HPDE6-E6E7 (cell line): ENCODE results near the gene IKBIP.
A peak's percentile ranks its signal among the peaks of the same experiment; 100 is the strongest.
"Not testable (repeated sequence)": the region's sequence is repeated elsewhere in the genome, so short reads cannot be mapped to it uniquely, and the experiment has no call there.

ENCODE experiments used
- DNase-seq: peaks from one replicate; pipeline ENCODE4 v3.0.0; 2011; ENCODE audit warnings: missing footprints; ENCODE audit errors: extremely low spot score

Gene IKBIP, protein sequence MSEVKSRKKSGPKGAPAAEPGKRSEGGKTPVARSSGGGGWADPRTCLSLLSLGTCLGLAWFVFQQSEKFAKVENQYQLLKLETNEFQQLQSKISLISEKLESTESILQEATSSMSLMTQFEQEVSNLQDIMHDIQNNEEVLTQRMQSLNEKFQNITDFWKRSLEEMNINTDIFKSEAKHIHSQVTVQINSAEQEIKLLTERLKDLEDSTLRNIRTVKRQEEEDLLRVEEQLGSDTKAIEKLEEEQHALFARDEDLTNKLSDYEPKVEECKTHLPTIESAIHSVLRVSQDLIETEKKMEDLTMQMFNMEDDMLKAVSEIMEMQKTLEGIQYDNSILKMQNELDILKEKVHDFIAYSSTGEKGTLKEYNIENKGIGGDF

DNA sequence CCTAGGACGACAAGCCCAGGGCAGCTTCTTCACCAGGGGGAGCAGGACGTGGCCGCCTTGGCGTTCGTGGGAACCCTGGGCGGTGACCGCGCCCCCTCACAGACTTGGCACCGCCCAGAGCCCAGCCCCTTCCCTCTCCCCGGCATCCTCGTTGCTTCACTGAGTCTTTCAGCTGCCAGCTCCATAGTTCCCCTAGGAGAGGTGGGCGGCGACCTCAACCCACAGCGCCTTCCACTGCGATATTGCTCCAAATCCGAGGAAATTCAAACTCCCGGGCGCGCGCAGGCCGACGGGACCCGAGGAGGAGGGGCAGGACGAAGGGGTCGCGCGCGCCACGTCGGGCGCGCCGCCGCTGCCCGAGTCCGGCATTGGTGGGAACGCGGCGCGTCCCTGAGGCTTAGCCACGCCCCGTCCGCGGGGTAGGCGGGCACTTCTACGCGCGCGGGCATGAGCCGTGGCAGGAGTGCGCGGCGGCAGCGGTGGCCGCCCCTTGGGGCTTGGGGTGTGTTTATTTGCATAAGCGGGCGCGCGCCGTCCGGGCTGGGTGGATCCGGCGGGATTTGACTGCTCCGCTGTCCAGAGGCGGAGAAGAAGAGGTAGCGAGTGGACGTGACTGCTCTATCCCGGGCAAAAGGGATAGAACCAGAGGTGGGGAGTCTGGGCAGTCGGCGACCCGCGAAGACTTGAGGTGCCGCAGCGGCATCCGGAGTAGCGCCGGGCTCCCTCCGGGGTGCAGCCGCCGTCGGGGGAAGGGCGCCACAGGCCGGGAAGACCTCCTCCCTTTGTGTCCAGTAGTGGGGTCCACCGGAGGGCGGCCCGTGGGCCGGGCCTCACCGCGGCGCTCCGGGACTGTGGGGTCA lies at the start of gene IKBIP, which contains the start of gene APAF1:
TSS of gene IKBIP (minus strand) at position 77 of the 860 bp plus-strand sequence. CDS start 87 bp downstream, outside the sequence.
TSS of gene APAF1 (plus strand) at position 579 of the 860 bp plus-strand sequence. CDS start 3,070 bp downstream, outside the sequence.
- DNase-seq, result peak; percentile 91

DNA sequence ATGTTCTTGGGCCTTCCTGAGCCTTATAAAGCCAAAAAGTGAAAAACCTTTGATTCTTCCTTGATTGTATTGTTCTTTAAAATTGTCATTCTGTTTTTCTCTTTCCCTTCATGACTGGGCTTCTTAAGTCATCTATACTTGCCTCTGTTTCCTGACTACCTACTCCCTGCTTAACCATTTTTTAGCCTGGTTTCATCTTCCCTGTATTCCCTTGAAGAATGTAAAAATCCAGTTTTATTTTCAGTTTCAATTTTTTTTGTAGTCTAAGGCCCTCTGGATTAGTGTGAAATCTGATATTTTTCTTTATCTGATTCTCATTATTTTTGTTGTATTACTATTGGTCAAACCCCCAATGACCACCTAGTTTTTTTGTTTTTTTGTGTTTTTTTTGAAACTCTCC lies 46.8 kb upstream of the IKBIP start:
- DNase-seq, result no peak

DNA sequence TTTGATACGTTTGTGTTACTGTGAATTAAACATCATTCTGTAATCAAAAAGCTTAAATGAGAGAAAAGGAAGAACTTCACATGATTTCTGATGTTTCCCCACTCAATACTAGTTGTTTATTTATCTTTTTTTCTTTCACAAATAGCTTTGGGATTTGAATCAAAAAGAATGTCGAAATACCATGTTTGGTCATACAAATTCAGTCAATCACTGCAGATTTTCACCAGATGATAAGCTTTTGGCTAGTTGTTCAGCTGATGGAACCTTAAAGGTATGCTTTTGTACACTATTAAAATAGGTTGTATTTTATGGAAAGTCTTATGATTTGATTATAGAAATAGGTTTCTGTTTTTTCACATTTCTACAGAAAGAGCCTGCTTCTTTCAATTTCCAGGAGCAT lies 42.0 kb upstream of the IKBIP start:
- DNase-seq, result no peak

DNA sequence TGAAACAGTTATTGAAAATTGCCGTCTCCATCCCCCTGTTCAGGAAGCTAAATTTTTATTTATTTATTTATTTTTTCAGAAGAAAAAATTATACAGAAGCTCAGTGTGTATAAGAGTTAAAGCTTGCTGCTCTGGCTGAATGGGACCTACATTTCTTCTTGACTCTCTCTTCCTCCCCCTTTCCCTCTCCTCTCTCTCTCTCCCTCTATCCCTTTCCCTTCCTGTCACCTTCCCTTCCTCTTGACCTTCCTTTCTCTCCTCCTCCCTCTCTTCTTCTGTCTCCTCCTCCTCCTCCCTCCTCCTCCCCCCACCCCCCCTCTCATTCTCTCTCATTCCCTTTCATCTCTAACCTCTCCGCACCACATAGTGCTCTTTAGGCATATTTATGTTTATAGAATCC lies 39.6 kb upstream of the IKBIP start:
- DNase-seq, result no peak

DNA sequence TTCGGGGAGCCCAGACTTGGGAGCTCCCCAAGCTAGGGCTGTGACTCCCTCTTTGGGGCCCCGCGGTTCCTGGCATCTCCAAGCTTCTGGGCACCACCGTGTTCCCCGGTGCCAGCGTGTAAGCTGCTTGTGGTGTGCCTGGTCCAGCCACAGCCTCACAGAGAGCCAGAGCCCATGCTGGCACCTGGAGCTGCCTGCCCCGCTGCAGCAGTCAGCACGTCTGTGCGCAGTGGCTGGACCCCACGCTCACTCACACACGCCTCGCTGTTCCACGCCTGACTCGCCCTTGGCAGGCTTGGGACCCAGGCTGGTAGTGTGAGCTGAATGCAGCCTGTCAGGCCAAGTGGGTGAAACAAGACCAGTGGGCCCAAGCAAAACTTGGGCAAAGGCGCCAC lies 35.0 kb upstream of the IKBIP start:
- no peak for DNase-seq

DNA sequence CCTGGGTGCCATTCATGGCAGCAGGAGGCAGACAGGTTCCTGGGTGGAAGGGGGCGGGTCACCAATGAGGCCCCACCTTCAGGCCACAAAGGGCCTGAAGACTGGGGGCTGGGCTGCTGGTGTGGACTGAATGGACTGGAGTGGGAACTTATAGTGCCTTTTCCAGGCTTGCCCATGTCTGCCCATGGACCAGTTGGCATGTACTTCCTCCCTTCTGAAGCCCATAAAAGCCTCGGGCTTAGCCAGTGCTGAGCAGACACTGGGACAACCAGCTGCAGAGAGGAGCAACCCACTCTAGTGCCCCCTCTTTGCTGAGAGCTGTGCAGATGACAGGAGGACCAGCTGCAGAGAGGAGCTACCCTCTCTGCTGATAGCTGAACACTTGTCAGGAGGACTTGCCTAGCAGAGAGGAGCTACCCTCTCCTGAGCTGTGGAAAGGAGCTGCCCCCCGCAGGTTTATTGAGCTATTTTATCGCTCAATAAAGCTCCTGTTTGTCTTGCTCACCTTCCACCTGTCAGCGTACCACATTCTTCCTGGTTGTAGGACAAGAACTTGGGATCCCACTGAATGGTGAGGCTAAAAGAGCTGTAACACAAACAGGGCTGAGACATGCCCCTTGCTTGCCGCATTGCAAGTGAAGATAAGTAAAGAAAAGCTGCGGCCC lies 34.5 kb upstream of the IKBIP start:
- DNase-seq, result no peak

DNA sequence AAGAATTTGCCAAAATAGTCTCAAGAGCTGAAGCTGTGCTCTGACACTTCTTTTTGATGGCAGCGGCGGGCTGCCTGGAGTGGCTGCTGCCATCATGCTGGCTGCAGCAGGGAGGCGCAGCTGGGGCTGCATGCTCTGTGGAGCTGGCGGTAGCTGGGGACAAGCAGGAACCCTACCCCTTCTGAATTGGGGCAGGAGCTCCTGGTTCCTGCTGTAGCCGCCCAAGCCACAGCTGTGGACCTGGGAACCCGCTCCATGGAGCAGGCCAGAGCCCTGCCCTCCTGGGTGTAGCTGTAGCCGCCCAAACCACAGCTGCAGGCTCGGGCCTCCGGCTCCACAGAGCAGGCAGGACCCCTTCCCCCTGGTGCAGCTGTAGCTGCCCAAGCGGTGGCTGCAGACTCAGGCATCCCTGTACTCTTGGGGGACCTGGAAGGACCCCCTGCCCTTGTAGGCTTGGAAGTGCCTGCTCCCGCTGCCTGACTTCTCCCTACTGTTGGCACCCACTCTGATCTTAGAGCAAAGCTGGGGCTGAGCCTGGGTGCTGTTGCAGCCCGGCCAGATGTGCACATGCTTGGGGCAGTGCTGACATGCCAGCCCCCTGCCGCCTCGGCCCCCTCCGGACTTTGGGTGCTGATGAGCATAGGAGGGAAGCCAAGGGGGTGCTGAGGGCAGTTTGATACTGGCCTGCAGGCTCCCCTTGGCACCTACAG lies 33.8 kb upstream of the IKBIP start:
- no peak for DNase-seq

DNA sequence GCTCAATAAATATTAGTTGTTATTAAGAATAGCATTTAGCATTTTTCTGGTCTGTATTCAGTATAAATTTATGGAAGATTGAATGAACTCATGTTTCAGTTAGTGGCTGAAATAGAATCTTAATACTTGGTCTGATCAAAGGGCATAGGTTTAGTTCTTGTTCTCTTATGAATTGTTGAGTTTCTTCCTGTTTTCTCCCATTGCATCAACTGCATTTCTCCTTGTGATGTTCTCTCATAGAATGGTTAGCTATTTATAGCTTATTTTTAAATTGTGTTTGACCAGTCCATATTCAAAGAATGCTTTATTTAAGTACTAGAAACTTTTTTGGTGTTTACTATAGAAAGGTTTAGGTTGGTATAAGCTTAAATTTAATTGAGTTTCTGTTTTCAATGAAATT lies 30.3 kb upstream of the IKBIP start:
- DNase-seq, result no peak

DNA sequence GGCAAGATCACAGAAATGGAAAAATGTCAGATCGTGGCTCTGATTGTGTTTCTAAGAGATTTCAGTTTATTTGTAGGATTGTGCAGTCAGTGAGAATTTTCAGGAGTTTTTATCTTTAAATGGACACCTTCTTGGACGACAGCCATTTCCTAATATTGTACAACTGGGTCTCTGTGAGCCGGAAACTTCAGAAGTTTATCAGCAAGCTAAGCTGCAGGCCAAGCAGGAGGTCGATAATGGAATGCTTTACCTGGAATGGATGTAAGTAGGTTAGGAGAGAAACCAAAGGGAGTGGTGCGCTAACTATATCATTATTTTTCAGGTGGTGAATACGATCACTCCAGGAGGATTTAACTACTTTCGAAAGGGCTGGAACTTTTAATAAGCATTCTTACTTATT lies 26.9 kb upstream of the IKBIP start:
- DNase-seq, result no peak

DNA sequence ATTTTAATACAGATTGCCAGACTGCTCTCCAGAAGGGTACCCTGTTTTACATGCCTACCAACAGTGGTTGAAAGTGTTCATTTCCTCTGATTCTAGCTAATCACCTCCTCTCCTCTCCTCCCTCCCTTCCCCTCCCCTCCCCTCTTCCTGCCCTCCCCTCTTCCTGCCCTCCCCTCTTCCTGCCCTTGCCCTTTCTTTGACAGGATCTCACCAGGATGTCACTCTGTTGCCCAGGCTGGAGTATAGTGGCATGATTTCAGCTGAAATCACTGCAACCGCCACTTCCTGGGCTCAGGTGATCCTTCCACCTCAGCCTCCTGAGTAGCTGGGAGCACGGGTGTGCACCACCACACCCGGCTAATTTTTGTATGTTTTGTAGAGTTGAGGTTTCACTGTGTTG lies 25.2 kb upstream of the IKBIP start:
- DNase-seq, result no peak

DNA sequence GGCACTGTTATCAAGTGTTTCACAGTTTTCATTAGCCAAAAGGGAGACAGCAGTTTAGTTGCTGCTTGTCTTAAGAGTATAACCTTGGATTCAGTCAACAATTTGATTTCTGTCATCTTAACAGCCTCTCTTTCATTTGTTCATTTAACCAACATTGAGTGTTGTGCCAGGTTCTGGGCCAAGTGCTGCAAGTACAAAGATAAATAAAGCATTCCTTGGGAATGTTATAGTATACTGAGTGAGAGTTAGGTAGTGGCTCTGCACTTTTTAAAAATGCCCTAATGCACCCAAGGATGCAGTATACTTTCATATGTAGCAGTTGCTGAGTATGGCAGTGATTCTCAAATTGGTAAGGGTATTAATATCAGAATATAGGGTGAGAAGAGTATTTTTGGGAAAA lies 15.9 kb upstream of the IKBIP start:
- DNase-seq, result no peak

DNA sequence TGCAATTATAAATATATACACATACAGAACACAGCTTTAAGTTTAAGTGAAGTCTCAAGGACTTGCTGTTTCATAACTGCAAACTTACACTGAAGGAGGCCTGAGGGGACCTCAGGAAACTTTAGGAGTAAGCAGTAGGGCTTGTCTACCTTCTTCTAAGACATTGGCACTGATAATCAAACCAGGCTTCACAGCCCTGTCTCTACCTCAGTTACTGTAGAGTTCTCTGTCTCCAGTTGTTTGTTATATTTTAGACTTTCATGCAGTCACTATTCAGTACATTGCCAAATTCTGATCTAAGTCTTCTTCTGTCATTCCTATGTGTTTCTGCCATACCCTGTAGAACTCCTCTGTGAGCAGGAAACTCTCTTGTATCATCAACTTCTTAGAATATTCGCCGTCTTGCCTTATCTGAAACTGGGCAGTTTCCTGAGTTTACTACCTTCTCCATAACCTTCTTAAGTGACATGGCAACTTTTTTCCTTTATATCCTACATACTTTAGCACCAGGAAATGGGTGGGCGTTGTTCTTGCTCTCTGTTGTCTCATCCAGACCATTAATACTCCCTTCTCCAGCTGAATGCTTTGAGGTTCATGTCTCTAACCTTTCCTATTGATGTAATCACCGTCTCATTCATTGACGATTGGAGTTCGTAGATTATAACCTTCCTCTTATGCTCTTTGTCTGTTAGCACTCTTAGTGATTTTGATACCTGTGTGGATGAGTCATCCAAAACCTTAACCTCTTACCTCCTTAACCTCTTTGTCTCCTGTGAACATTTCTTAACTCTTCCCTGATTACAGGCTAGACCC lies 11.9 kb upstream of the IKBIP start:
- no peak for DNase-seq

DNA sequence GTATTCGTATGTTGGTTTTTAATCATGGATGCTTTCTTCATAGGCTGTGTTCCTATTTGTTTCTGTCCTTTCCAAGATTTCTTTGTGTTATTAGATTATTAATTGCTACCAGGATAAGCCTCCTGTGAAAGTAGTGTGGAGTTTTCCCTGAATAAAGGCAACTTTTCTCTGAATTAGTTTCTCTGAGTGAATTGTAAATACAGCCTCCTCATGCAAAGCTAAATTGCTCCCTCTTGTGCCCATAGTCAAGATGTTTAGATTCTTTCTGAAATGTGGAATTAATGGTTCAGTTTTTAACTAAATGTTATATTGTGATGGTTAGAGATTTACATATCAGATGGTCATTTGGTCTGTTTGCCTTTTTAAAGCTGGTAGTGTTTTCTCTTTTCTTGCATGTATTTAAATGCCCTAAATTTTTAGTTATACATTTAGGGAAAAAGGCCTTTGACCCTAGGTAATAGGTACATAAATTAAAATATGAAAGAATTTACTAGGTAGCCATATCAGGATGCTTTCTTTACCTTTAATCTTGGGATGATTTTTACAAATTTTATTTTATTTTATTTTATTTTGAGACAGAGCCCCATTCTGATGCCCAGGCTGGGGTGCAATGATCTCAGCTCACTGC lies 9.4 kb upstream of the IKBIP start:
- DNase-seq, result no peak

DNA sequence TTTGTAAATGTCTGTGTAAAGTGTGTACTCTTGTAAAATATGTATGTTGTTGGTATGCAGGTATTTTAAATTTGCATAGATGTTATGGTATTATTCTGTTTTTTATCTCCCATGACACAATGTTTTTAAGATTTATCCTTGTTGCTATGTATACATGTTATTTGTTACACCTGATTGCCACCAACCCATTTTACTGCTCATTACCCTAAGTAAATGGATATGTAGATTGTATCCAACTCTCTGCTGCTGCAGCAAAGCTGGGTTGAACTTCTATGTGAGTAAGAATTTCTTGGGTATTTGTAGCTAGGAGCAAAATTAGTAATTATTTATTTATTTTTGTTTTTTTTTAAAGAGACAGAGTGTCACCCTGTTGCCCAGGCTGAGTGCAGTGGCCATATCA lies 6.7 kb upstream of the IKBIP start:
- DNase-seq, result no peak

DNA sequence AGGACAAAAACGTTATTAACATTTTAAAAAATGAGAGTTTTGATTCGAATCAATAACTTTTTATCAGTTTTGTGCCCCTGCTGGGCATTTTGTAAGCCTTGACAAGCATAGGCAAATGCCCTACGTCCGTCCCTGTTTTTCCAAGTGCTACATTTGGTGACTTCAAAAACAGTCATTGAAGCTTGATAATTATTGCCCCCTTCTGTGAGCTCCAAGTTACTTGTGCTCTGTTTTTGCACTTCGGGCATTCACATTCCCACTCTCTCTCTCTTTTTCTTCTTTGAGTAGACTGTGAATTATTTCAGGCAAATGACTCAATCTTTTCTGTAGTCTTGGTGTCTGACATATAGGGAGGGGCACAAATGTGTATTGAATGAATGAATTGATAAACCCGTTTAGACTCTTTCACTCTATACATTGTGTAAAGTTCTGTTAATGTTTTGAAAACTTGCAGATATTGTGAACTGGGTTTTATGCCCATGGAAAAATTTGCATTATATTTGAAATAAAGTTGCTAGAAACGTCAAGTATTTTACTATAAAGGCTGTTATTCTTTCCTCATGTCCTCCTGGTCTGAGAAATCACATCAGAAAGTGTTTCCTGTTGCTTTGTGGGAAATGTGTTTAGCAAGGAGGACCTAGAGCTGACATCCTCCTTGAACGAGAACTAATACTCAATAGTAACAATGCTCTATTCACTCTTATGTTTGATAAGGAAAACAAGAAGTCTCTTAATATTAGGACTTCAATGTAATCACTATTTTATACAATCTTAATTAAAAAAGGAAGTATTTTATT lies 1.9 kb upstream of the IKBIP start:
- DNase-seq, result no peak

DNA sequence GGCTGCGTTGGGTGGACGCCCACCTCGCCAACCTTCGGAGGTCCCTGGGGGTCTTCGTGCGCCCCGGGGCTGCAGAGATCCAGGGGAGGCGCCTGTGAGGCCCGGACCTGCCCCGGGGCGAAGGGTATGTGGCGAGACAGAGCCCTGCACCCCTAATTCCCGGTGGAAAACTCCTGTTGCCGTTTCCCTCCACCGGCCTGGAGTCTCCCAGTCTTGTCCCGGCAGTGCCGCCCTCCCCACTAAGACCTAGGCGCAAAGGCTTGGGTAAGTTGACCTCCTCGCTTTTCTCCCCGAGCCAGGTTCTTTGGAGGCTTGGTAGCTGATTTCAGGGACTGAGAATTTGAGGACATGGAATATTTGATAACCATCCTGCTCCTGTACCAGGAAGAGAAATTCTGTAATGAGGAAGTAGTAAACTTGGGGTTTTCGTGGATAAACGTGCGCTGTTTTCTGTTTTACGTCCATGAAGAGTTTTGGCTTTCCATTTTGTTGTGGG lies 1.0 kb upstream of the IKBIP start:
- no peak for DNase-seq

DNA sequence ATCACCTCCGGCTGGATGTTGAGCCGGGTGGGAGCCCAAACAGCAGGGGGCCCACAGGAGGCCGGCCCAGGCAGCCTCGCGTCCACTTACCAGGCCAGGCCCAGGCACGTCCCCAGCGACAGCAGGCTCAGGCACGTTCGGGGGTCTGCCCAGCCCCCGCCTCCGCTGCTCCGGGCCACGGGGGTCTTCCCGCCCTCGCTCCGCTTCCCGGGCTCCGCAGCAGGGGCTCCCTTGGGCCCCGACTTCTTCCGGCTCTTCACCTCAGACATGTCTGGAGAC lies 216 bp downstream of the IKBIP start:
- peak; percentile 48 for DNase-seq

DNA sequence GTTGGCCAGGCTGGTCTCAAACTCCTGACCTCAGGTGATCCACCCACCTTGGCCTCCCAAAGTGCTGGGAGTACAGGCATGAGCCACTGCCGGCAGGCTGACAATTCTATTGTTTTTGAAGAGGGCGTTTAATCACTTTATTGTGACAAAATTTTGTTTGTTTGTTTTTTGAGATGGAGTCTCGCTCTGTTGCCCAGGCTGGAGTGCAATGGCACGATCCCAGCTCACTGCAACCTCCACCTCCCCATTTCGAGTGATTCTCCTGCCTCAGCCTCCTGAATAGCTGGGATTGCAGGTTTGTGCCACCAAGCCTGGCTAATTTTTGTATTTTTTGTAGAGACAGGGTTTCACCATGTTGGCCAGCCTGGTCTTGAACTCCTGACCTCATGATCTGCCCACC lies 1.8 kb downstream of the IKBIP start:
- DNase-seq, result not testable (repeated sequence)

DNA sequence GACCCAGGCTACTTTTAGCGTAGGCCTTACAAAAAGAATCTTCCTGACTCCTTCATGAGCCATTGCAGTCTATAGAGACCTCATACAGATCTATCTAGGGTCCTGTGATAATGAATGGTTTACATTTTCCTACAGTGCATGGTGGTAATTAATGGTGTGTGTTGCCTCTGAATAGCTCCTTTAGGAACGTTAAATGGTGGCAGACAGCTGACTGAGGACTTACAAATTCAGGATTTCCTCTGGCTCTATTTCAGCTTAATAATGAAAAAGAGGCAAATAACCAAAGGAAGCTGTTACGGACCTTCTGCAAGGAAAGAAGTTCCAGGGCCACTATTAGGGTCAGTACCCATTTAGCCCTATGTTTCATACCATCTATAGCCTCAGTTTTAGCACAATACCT lies 5.1 kb downstream of the IKBIP start:
- no peak for DNase-seq

DNA sequence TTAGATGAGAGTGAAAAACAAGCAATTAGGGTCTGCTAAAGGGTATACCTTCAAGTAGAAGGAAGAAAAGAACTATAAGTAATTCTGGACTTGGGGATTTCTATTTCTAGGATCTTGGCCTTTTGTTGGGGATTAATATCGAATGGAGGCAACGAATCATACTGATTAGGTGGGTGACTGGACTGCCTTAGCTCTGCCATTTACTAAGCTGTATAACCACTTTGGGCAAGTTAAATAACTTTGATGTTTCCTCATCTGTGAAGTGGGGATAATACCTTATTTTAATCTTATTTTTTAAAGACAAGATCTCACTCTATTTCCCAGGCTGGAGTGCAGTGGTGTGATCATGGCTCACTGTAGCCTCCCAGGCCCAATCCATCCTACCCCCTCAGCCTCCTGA lies 6.6 kb downstream of the IKBIP start:
- DNase-seq, result no peak
